Measurements from ENCODE around the gene CNTN2.

The CNTN2 gene

GRCh38 chr1:205077934-205078311 lies 34.9 kb downstream of the CNTN2 start:
- TF ChIP-seq POLR2A (IDR thresholded peaks at IDR 0.05; ENCODE audit: low read length) (no peak), GATA1 (IDR thresholded peaks at IDR 0.05; ENCODE audit: low read depth, low read length) (no peak)
- no peak for DNase-seq

- DNase-seq: no peak
- TF ChIP-seq POLR2A (IDR thresholded peaks at IDR 0.05; ENCODE audit: low read length) (no peak), GATA1 (IDR thresholded peaks at IDR 0.05; ENCODE audit: low read depth, low read length) (no peak)
Observed at GRCh38 chr1:205082431-205082830, 39.4 kb downstream of the CNTN2 start.

- DNase-seq: no peak
- no peak for TF ChIP-seq POLR2A (IDR thresholded peaks at IDR 0.05; ENCODE audit: low read length)
- TF ChIP-seq GATA1 (IDR thresholded peaks at IDR 0.05; ENCODE audit: low read depth, low read length): no peak
Observed at GRCh38 chr1:205084360-205084759, 41.3 kb downstream of the CNTN2 start, which contains the start of gene TMEM81. Gene TMEM81, minus strand, starts transcription at chr1:205084460. Its CDS starts 140 bp downstream, at chr1:205084320.

DNA sequence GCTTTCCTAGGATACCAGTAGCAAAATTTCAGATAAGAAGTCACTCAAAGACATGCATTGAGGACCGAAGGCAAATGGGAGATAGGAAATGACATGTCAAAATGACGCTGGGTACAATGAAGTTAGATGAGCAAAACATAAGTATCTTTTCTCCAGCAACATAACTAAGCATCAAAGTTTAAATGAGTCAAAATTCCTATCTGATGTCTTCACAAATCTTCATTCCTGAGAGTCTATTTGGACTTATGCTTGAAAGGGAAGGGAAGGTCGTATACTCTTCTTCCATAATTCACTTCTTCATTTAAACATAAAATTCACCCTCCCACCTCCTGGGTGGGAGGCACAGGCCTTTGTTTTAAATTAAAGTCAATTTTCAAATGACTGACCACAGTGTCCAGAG lies 45.3 kb downstream of the CNTN2 start:
- TF ChIP-seq GATA1 (IDR thresholded peaks at IDR 0.05; ENCODE audit: low read depth, low read length) (no peak), POLR2A (IDR thresholded peaks at IDR 0.05; ENCODE audit: low read length) (no peak)
- no peak for DNase-seq

DNA sequence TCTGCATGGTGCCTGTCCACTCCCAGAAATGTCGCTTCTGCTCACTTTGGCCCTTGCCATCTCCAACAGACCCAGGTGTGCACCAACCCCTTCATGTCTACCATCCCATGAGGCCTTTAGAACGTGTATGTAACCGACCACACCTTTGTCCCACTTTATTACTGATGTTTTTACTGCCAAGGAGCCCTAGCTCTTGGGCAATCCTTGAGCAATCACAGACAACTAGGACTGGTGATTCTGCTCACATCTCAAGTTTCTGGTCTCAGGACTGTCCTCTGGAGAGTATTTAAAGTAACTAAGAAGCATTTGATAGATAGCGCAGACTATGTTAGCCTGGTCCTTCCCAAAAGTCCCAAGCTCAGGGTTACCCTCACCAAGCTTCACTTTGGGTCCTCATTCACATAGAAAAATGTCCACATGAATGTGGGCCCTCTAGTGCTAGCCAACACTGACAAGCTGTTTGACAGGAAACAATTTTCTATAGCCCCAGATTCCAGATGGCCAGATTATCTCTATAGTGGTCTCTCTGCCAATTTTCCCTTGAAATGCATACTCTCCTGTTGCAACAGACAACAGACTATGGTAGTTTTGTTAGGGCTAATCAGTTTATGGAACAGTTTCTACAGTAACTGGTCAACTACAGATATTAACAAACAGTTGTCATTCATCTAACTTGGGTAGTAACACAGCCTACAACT lies 48.2 kb downstream of the CNTN2 start:
- TF ChIP-seq GATA1 (IDR thresholded peaks at IDR 0.05; ENCODE audit: low read depth, low read length) (no peak), POLR2A (IDR thresholded peaks at IDR 0.05; ENCODE audit: low read length) (no peak)
- DNase-seq: no peak

GRCh38 chr1:205095422-205095821 lies 52.4 kb downstream of the CNTN2 start:
- TF ChIP-seq POLR2A (IDR thresholded peaks at IDR 0.05; ENCODE audit: low read length) (no peak), GATA1 (IDR thresholded peaks at IDR 0.05; ENCODE audit: low read depth, low read length) (no peak)
- no peak for DNase-seq

- no peak for DNase-seq
- TF ChIP-seq GATA1 (IDR thresholded peaks at IDR 0.05; ENCODE audit: low read depth, low read length): no peak
- TF ChIP-seq POLR2A (IDR thresholded peaks at IDR 0.05; ENCODE audit: low read length): no peak
Observed at GRCh38 chr1:205098242-205098641, 55.2 kb downstream of the CNTN2 start.

DNA sequence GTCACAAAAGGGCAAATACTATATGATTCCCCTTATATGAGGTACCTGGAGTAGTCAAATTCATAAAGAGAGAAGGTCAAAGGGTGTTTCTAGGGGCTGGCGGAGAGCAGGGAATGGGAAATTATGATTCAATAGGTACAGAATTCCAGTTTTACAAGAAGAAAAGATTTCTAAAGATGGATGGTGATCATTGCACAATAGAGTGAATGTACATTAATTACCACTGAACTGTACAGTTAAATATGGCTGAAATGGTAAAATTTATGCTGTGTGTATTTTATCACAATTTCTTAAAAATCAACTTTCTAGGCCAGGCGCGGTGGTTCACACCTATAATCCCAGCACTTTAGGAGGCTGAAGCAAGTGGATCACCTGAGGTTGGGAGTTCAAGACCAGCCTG lies 59.4 kb downstream of the CNTN2 start:
- no peak for DNase-seq
- TF ChIP-seq POLR2A (IDR thresholded peaks at IDR 0.05; ENCODE audit: low read length) (no peak), GATA1 (IDR thresholded peaks at IDR 0.05; ENCODE audit: low read depth, low read length) (no peak)

GRCh38 chr1:205107327-205107726 lies 64.3 kb downstream of the CNTN2 start:
- no peak for DNase-seq
- TF ChIP-seq GATA1 (IDR thresholded peaks at IDR 0.05; ENCODE audit: low read depth, low read length): no peak
- no peak for TF ChIP-seq POLR2A (IDR thresholded peaks at IDR 0.05; ENCODE audit: low read length)

GRCh38 chr1:205108464-205108863 lies 65.5 kb downstream of the CNTN2 start:
- no peak for TF ChIP-seq POLR2A (IDR thresholded peaks at IDR 0.05; ENCODE audit: low read length)
- no peak for TF ChIP-seq GATA1 (IDR thresholded peaks at IDR 0.05; ENCODE audit: low read depth, low read length)
- peak in 1 of 2 experiments; percentile 20 for DNase-seq

DNA sequence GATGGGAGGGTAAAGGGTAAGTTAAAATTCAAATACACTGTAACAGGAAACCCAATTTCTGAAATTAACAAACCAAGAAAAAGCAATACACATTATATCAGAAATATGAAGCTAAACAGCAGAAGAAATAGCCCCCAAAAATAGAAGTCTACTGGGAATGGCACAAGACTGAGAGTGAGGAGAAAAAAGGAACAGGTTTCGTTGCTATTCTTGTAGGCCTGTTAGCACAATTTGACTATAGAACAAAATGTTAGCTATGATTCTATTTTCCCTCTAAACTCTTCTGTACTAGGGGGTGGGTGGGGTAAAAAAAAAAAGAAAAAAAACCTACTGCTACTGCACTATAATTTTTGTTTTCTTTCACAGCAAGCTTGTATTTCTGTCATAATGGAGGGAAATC lies 66.3 kb downstream of the CNTN2 start:
- no peak for DNase-seq
- TF ChIP-seq POLR2A (IDR thresholded peaks at IDR 0.05; ENCODE audit: low read length) (no peak), GATA1 (IDR thresholded peaks at IDR 0.05; ENCODE audit: low read depth, low read length) (no peak)

- TF ChIP-seq POLR2A (IDR thresholded peaks at IDR 0.05; ENCODE audit: low read length) (no peak), GATA1 (IDR thresholded peaks at IDR 0.05; ENCODE audit: low read depth, low read length) (no peak)
Observed at GRCh38 chr1:205109711-205110110, 66.7 kb downstream of the CNTN2 start.

DNA sequence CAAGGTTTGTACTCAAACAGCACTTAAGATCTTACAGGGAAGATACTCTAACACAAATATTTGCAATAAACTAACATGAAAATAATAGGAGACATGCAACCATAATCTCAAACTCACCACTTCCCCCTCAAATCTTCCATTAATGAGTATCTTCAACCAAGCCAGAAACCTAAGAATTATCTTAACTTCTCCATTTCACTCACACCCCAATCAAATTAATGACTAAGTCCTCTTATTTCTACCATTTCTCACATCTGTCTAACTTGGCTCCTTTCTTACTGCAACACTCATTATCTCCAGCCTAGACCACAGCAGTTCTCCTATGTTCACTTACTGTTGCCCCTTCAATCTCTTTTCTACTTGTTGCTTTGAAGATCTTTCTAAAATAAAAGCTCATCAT lies 68.3 kb downstream of the CNTN2 start:
- TF ChIP-seq GATA1 (IDR thresholded peaks at IDR 0.05; ENCODE audit: low read depth, low read length) (no peak), POLR2A (IDR thresholded peaks at IDR 0.05; ENCODE audit: low read length) (no peak)
- no peak for DNase-seq

More at GRCh38 chr1:205109711-205110110, 66.7 kb downstream of the CNTN2 start:
- DNase-seq: no peak

GRCh38 chr1:205118752-205119151 lies 75.7 kb downstream of the CNTN2 start:
- TF ChIP-seq POLR2A (IDR thresholded peaks at IDR 0.05; ENCODE audit: low read length) (no peak), GATA1 (IDR thresholded peaks at IDR 0.05; ENCODE audit: low read depth, low read length) (no peak)
- peak; percentile 18 to 30 for DNase-seq

Measured in erythroblast (primary cell).